Measurements from ENCODE around the gene SAMD11. TPM values are rescaled to one million over a fixed set of nuclear protein-coding genes. Genes with fewer than 3 reads are reported as not detected.
A peak's percentile ranks its signal among the peaks of the same experiment; 100 is the strongest.

The SAMD11 gene
- total RNA-seq, 1 donor from 2014 or later = 46.2 TPM

DNA sequence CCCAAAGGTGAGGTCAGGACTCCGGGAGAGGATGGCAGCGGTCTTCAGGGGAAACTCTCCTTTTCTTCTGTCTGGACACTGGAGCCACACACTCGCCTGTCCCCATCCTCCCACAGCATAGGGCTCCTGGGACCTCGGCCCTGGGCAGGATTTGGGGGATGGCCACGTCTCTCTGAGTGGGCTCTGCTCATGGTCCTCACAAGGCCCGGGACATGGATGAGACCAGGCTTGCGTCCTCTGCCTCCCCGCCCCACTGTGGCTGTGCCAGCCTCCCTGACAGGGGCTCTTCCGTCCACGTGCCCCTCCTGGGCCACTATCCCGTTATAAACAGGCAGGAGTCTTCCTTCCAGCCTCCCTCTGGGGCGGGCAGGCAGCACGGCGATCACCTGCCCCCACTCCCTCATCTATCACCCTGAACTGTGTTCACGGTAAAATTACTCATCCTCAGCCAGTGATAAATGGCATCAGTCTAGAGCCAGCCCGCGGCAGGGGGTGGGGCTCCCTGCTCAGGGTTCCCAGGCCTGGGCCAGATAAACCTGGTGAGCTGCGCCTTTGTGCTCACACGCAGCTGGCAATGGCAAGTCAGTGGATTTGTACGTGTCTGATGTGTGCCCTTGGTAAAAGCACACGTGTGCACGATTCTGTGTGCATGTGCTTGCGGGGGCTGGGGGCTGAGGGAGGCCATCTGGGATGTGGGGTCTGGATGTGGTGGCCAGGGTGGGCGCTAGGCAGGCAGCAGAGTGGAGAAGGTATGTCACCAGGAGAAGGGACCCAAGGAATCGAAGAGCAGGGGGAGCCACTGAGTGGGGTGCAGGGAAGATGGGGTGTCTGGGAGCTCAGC, 12.6 kb upstream of the SAMD11 start:
- Mint-ChIP-seq H3K4me1 (ENCODE audit: low read depth, unreplicated experiment) (peaks cover 15% of the 10 kb centered on the region), H3K27ac (ENCODE audit: unreplicated experiment) (no peak overlapping the region), H3K27me3 (ENCODE audit: unreplicated experiment) (peaks cover 25% of the 10 kb centered on the region), H3K4me3 (ENCODE audit: unreplicated experiment) (no peak overlapping the region), H3K9me3 (ENCODE audit: unreplicated experiment) (peaks cover 11% of the 10 kb centered on the region), H3K36me3 (ENCODE audit: unreplicated experiment) (peaks cover 4% of the 10 kb centered on the region)
- TF ChIP-seq, protein P1, sequence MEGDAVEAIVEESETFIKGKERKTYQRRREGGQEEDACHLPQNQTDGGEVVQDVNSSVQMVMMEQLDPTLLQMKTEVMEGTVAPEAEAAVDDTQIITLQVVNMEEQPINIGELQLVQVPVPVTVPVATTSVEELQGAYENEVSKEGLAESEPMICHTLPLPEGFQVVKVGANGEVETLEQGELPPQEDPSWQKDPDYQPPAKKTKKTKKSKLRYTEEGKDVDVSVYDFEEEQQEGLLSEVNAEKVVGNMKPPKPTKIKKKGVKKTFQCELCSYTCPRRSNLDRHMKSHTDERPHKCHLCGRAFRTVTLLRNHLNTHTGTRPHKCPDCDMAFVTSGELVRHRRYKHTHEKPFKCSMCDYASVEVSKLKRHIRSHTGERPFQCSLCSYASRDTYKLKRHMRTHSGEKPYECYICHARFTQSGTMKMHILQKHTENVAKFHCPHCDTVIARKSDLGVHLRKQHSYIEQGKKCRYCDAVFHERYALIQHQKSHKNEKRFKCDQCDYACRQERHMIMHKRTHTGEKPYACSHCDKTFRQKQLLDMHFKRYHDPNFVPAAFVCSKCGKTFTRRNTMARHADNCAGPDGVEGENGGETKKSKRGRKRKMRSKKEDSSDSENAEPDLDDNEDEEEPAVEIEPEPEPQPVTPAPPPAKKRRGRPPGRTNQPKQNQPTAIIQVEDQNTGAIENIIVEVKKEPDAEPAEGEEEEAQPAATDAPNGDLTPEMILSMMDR (IDR thresholded peaks at IDR 0.05; ENCODE audit: partially characterized antibody, unreplicated experiment) = no peak
- peak; percentile 42 for DNase-seq

DNA sequence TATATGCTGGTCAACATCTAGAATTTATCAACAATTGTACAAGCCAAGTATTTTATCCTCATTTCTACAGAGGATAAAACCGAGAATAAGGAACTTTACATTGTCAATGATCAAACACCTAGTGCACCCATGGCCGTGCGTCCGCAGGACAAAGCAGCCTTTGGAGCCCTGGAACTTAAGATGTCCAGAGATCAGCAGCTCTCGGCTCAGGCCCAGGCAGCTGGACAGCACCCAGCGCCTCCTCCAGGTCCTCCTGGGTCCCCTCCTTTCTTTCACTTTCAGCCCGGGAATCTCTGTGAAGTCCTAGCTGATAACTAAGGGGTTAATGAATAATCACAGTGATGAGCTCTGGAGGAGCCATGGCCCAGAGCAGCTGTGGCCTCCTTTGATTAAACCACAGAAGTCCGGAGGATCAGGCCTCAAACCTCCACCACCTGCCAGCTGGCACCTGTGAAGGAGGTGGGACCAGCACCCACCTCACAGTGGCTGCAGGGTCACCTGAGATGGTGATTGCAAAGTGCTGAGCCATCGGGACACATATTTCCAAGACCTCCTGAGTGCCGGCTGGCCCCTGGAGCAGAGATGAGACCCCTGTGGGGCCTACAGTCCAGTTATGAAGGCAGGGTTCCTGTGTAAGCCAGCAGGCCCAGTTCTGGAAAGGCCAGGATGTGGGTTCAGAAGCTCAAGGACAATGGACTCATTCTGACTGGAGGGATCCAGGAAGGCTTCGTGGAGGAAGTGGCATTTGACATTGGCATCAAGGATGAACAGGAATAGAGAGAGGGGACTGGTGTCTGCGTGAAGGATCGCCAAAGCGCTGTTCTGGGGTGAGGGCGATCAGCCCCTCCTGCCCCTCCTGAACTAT, 11.6 kb upstream of the SAMD11 start:
- Mint-ChIP-seq H3K9me3 (ENCODE audit: unreplicated experiment) (peaks cover 11% of the 10 kb centered on the region), H3K27ac (ENCODE audit: unreplicated experiment) (peak overlapping the region; percentile 59), H3K4me3 (ENCODE audit: unreplicated experiment) (peak overlapping the region; percentile 61), H3K4me1 (ENCODE audit: low read depth, unreplicated experiment) (peaks cover 14% of the 10 kb centered on the region), H3K36me3 (ENCODE audit: unreplicated experiment) (peaks cover 4% of the 10 kb centered on the region), H3K27me3 (ENCODE audit: unreplicated experiment) (peaks cover 18% of the 10 kb centered on the region)
- TF ChIP-seq, protein P1 (IDR thresholded peaks at IDR 0.05; ENCODE audit: partially characterized antibody, unreplicated experiment) = no peak
- DNase-seq = peak; percentile 14

DNA sequence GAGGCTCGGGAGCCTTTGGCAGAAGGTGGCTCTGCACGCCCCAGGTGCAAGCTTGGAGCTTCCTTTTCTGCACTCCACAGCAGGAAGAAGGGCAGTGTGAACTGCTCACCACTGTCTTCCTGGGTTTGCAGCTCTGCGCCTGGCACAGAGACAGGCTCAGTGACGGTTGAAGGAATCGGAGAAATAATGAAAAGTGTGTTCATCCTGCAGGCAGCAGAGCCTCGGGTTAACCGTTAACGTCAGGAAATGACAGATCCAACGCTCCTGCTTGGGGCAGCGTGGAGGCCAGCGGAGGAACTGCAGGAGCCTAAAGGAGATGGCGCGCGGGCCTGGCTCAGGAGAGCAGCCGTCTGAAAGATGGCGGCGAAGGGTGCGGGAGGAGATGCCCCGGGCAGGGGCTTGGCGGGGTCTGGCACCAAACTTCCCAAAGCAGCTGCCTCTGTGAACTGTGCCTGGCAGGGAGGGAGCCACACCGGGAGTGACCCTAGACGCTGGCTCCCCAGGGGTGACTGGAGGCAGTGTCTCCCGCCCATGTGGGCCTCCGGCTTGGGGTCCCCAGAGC, 10.9 kb upstream of the SAMD11 start:
- H3K36me3 Mint-ChIP-seq (ENCODE audit: unreplicated experiment) = peaks cover 4% of the 10 kb centered on the region
- peak overlapping the region; percentile 59 for H3K27ac Mint-ChIP-seq (ENCODE audit: unreplicated experiment)
- TF ChIP-seq, protein P1 (IDR thresholded peaks at IDR 0.05; ENCODE audit: partially characterized antibody, unreplicated experiment) = peak; percentile 60
- H3K4me1 Mint-ChIP-seq (ENCODE audit: low read depth, unreplicated experiment) = peaks cover 16% of the 10 kb centered on the region
- H3K4me3 Mint-ChIP-seq (ENCODE audit: unreplicated experiment) = peak overlapping the region; percentile 61
- peaks cover 13% of the 10 kb centered on the region for H3K9me3 Mint-ChIP-seq (ENCODE audit: unreplicated experiment)
- peak; percentile 67 for DNase-seq
- H3K27me3 Mint-ChIP-seq (ENCODE audit: unreplicated experiment) = peaks cover 17% of the 10 kb centered on the region

DNA sequence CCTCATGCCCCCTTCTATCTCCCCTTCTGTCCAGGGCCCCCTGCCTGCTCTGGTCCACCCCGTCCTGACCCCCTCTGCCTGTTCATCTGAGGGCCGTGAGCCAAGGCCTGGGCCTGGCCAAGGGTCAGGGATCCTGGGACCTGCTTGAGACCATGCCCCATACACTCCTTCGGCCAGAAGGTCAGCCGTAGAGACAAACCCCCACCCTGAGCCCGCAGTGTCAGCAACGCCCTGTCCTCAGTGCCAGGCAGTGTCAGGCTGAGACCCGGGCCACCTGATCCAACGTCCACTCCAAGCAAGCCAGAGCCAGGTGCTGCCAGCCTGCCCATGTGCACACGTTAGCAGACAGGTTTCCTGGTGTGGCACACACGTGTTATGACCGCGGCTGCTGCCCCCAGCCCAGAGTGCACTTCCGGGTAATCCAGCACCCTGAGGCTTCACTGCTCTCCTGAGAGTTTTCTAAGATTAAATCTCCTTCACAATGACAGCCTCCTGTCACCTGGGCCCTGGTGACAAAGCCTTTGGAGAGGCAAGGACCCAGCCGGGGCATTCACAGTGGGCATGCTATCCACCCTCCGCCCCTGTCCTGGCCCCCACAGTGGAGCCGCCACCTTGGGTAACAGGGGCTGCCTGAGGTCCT, 10.1 kb upstream of the SAMD11 start:
- Mint-ChIP-seq H3K36me3 (ENCODE audit: unreplicated experiment) (peaks cover 4% of the 10 kb centered on the region), H3K9me3 (ENCODE audit: unreplicated experiment) (peaks cover 12% of the 10 kb centered on the region), H3K4me1 (ENCODE audit: low read depth, unreplicated experiment) (peaks cover 16% of the 10 kb centered on the region), H3K4me3 (ENCODE audit: unreplicated experiment) (no peak overlapping the region), H3K27ac (ENCODE audit: unreplicated experiment) (no peak overlapping the region), H3K27me3 (ENCODE audit: unreplicated experiment) (peaks cover 18% of the 10 kb centered on the region)
- peak; percentile 10 for DNase-seq
- TF ChIP-seq, protein P1 (IDR thresholded peaks at IDR 0.05; ENCODE audit: partially characterized antibody, unreplicated experiment) = no peak
